ENCODE measurements around the gene PPL. TPM values are rescaled to one million over a fixed set of nuclear protein-coding genes. Genes with fewer than 3 reads are reported as not detected.
"Not testable (repeated sequence)": the region's sequence is repeated elsewhere in the genome, so short reads cannot be mapped to it uniquely, and the experiment has no call there.

Gene PPL
- total RNA-seq, 1 donor from 2014 or later: 85.1 TPM

GRCh38 chr16:4917117-4917516 is 19.8 kb downstream of the PPL start:
- intact Hi-C loops (cut with DNase I): no loop called here
- ATAC-seq (no peak), DNase-seq (ENCODE audit: low spot score) (no peak)

GRCh38 chr16:4915226-4915761 is 21.7 kb downstream of the PPL start:
- no peak for DNase-seq (ENCODE audit: low spot score)
- peak; percentile 20 for ATAC-seq
- intact Hi-C loops (cut with DNase I): no loop called here

GRCh38 chr16:4914528-4915225 is 22.3 kb downstream of the PPL start:
- DNase-seq (ENCODE audit: low spot score) (no peak), ATAC-seq (no peak)
- intact Hi-C loops (cut with DNase I): no loop called here

GRCh38 chr16:4913774-4914525 is 23.0 kb downstream of the PPL start:
- DNase-seq (ENCODE audit: low spot score) (no peak), ATAC-seq (no peak)
- intact Hi-C loops (cut with DNase I): no loop called here

- no peak for DNase-seq (ENCODE audit: low spot score)
- intact Hi-C loops (cut with DNase I): no loop called here
- ATAC-seq: no peak
Measured at GRCh38 chr16:4913130-4913773, 23.7 kb downstream of the PPL start.

GRCh38 chr16:4911970-4912386 is 25.0 kb downstream of the PPL start:
- ATAC-seq (peak; percentile 70), DNase-seq (ENCODE audit: low spot score) (no peak)
- intact Hi-C loops (cut with DNase I): no loop called here

- intact Hi-C loops (cut with DNase I): no loop called here
- ATAC-seq (no peak), DNase-seq (ENCODE audit: low spot score) (no peak)
Measured at GRCh38 chr16:4910828-4911227, 26.1 kb downstream of the PPL start.

- ATAC-seq (no peak), DNase-seq (ENCODE audit: low spot score) (no peak)
- intact Hi-C loops (cut with DNase I): no loop called here
Measured at GRCh38 chr16:4909825-4910224, 27.1 kb downstream of the PPL start.

- intact Hi-C loops (cut with DNase I): no loop called here
- ATAC-seq: no peak
Measured at GRCh38 chr16:4908854-4909401, 28.0 kb downstream of the PPL start.

GRCh38 chr16:4904942-4905615 is 31.9 kb downstream of the PPL start:
- intact Hi-C loops (cut with DNase I): no loop called here
- ATAC-seq (no peak), DNase-seq (ENCODE audit: low spot score) (no peak)

More at GRCh38 chr16:4908854-4909401, 28.0 kb downstream of the PPL start:
- DNase-seq (ENCODE audit: low spot score): no peak

- intact Hi-C loops (cut with DNase I): no loop called here
- DNase-seq (ENCODE audit: low spot score): no peak
- ATAC-seq: no peak
Measured at GRCh38 chr16:4904108-4904941, 32.6 kb downstream of the PPL start.

GRCh38 chr16:4902038-4902437 is 34.9 kb downstream of the PPL start:
- DNase-seq (ENCODE audit: low spot score): no peak
- ATAC-seq: no peak
- intact Hi-C loops (cut with DNase I): no loop called here

- ATAC-seq: no peak
- no peak for DNase-seq (ENCODE audit: low spot score)
- intact Hi-C loops (cut with DNase I): no loop called here
Measured at GRCh38 chr16:4900750-4901149, 36.2 kb downstream of the PPL start.

- ATAC-seq (no peak), DNase-seq (ENCODE audit: low spot score) (no peak)
- intact Hi-C loops (cut with DNase I): no loop called here
Measured at GRCh38 chr16:4900036-4900435, 36.9 kb downstream of the PPL start.

GRCh38 chr16:4899474-4899846 is 37.5 kb downstream of the PPL start:
- intact Hi-C loops (cut with DNase I): no loop called here
- DNase-seq (ENCODE audit: low spot score) (no peak), ATAC-seq (no peak)

GRCh38 chr16:4898811-4899473 is 38.0 kb downstream of the PPL start:
- ATAC-seq: no peak
- intact Hi-C loops (cut with DNase I): no loop called here
- DNase-seq (ENCODE audit: low spot score): no peak

GRCh38 chr16:4897328-4897727 is 39.6 kb downstream of the PPL start:
- no peak for DNase-seq (ENCODE audit: low spot score)
- intact Hi-C loops (cut with DNase I): no loop called here
- ATAC-seq: no peak

GRCh38 chr16:4896761-4897160 is 40.2 kb downstream of the PPL start:
- intact Hi-C loops (cut with DNase I); ATAC-seq; DNase-seq (ENCODE audit: low spot score): not testable (repeated sequence)

All from sciatic nerve (tissue), 2 donors.